CD4-positive, alpha-beta T cell (primary cell): Measurements from ENCODE around the gene CFAP57. TPM values are rescaled to one million over a fixed set of nuclear protein-coding genes. Genes with fewer than 3 reads are reported as not detected.
A peak's percentile ranks its signal among the peaks of the same experiment; 100 is the strongest.

Experiments used
- ATAC-seq: fragments of 200-7000 bp; cut with Tn5 transposase; one replicate; pipeline ENCODE4 v1.10.0; 2022; ENCODE audit warnings: mild to moderate bottlenecking; ENCODE audit not compliant: poor library complexity
- CTCF ChIA-PET: fragments of 350-600 bp; sonication (Branson Sonifier 250); formaldehyde crosslinking; loops from one replicate; lab custom pipeline; 2021; ENCODE audit warnings: antibody characterized with exemption, inconsistent platforms; lab: Charles Lee
- POLR2A ChIA-PET: fragments of 350-600 bp; sonication (Branson Sonifier 250); formaldehyde crosslinking; loops from one replicate; lab custom pipeline; 2021; ENCODE audit warnings: antibody characterized with exemption, inconsistent platforms; lab: Charles Lee
- DNase-seq, 14 experiments: peaks; one replicate each; pipeline ENCODE4 v3.0.0-alpha.2; 2013 to 2020; ENCODE audit warnings: mixed read lengths in 2 of 14
- H3K27ac ChIP-seq, 2 donors: one replicate each; pipeline versions ENCODE4 v1.5.1 to v1.7.0; 2013; ENCODE audit warnings: low read length in 2 of 2, low read depth in 1 of 2, mild to moderate bottlenecking in 1 of 2
- H3K27me3 ChIP-seq, 2 experiments: 1 replicate in 1 of 2; 2 replicates in 1 of 2; pipeline versions ENCODE4 v1.6.1 to v1.7.0; 2013; ENCODE audit warnings: low read length in 2 of 2, control low read depth in 1 of 2, mild to moderate bottlenecking in 1 of 2, moderate library complexity in 1 of 2; ENCODE audit not compliant: insufficient read depth in 2 of 2, control insufficient read depth in 1 of 2
- H3K36me3 ChIP-seq: one replicate; pipeline ENCODE4 v1.6.1; 2013; ENCODE audit warnings: low read length, control low read depth; ENCODE audit not compliant: insufficient read depth
- H3K4me1 ChIP-seq: one replicate; pipeline ENCODE4 v1.6.1; 2013; ENCODE audit warnings: low read length, control low read depth; ENCODE audit not compliant: insufficient read depth
- H3K4me3 ChIP-seq: one replicate; pipeline ENCODE4 v1.5.1; 2013; ENCODE audit warnings: mild to moderate bottlenecking, low read length, moderate library complexity
- H3K9me3 ChIP-seq, 2 experiments: 1 replicate in 1 of 2; 2 replicates in 1 of 2; pipeline versions ENCODE4 v1.6.1 to v1.7.0; 2013; ENCODE audit warnings: low read length in 2 of 2, mild to moderate bottlenecking in 2 of 2, control low read depth in 1 of 2, moderate library complexity in 1 of 2; ENCODE audit not compliant: control insufficient read depth in 1 of 2, insufficient read depth in 1 of 2
- H3K27ac Mint-ChIP-seq: one replicate; pipeline ENCODE4 v1.8.0; 2020; ENCODE audit warnings: mixed read lengths
- H3K27me3 Mint-ChIP-seq: one replicate; pipeline ENCODE4 v1.8.0; 2021; ENCODE audit warnings: mixed read lengths
- H3K36me3 Mint-ChIP-seq: one replicate; pipeline ENCODE4 v1.8.0; 2021; ENCODE audit warnings: low read depth, mixed read lengths
- H3K4me1 Mint-ChIP-seq: one replicate; pipeline ENCODE4 v1.8.0; 2021; ENCODE audit warnings: low read depth, mixed read lengths
- H3K4me3 Mint-ChIP-seq: one replicate; pipeline ENCODE4 v1.8.0; 2020; ENCODE audit warnings: mild to moderate bottlenecking, mixed read lengths
- H3K9me3 Mint-ChIP-seq: one replicate; pipeline ENCODE4 v1.8.0; 2020; ENCODE audit warnings: mixed read lengths
- intact Hi-C, 2 experiments: fragments of 100-400 bp; cut with DNase I in 1 of 2; cut with micrococcal nuclease in 1 of 2; formaldehyde crosslinking; loops; one replicate each; pipeline versions ENCODE4 v1.15.1 to v1.9.0; 2023 to 2025; cut with DNase I, micrococcal nuclease
- total RNA-seq, 174 experiments: library from RNA in 2 of 174; stranded (reverse) in 2 of 174; gene quantifications; one replicate each; pipeline ENCODE4 v1.2.3 and lab custom pipeline; 2021 to 2026
- TF ChIP-seq, protein P1 (sequence below): fragments of 200-600 bp; IDR thresholded peaks from one replicate; pipeline ENCODE4 v1.8.0; 2022; ENCODE audit warnings: antibody characterized with exemption, mild to moderate bottlenecking

Gene CFAP57
- total RNA-seq, 2 experiments from 2014 or later, result not detected

DNA sequence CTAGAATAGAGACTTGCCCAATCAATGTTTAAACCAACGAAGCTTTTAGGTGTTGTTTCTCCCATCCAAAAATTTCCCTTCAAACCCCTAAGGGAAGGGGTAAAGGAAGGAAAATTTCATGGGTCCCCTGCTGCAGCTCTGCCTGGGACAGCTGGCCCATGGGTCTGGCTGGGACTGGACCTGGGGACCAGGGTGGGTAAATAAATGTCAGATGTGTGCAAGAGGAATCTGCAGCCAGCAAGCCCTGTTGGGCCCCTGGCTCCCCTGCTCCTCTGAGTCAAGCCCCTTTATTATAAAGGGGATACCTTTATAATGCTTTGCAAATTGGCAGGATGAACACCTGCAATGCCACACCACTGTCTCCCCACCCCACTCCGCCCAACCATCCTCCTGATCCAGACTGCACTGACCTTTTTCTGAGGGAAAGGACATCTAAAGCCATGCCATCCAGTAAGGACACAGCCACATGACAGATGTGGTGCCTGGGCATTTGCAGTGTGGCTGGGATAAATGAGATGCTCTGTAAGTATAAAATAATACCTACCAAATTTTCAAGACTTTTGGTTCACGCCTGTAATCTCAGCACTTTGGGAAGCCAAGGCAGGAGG lies 95.8 kb downstream of the CFAP57 start:
- H3K9me3 ChIP-seq, result peaks cover 0 to under 1% of the 10 kb centered on the region in 2 experiments
- H3K27ac ChIP-seq, result no peak overlapping the region
- POLR2A ChIA-PET, result no interaction called here
- DNase-seq (no peak), ATAC-seq (no peak)
- no peak overlapping the region for H3K4me3 Mint-ChIP-seq
- no peak overlapping the region for H3K4me3 ChIP-seq
- H3K27me3 ChIP-seq, result peaks cover 0 to 12% of the 10 kb centered on the region in 2 experiments
- no peaks in the 10 kb centered on the region for H3K36me3 Mint-ChIP-seq
- no peak overlapping the region for H3K27ac Mint-ChIP-seq
- H3K36me3 ChIP-seq, result no peaks in the 10 kb centered on the region
- peaks cover 11% of the 10 kb centered on the region for H3K4me1 ChIP-seq
- peaks cover 22% of the 10 kb centered on the region for H3K27me3 Mint-ChIP-seq
- TF ChIP-seq, protein P1, sequence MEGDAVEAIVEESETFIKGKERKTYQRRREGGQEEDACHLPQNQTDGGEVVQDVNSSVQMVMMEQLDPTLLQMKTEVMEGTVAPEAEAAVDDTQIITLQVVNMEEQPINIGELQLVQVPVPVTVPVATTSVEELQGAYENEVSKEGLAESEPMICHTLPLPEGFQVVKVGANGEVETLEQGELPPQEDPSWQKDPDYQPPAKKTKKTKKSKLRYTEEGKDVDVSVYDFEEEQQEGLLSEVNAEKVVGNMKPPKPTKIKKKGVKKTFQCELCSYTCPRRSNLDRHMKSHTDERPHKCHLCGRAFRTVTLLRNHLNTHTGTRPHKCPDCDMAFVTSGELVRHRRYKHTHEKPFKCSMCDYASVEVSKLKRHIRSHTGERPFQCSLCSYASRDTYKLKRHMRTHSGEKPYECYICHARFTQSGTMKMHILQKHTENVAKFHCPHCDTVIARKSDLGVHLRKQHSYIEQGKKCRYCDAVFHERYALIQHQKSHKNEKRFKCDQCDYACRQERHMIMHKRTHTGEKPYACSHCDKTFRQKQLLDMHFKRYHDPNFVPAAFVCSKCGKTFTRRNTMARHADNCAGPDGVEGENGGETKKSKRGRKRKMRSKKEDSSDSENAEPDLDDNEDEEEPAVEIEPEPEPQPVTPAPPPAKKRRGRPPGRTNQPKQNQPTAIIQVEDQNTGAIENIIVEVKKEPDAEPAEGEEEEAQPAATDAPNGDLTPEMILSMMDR, result no peak
- intact Hi-C loops, result no loop called here
- peaks cover 2% of the 10 kb centered on the region for H3K9me3 Mint-ChIP-seq
- H3K4me1 Mint-ChIP-seq, result peaks cover 24% of the 10 kb centered on the region
- CTCF ChIA-PET, result no interaction called here

DNA sequence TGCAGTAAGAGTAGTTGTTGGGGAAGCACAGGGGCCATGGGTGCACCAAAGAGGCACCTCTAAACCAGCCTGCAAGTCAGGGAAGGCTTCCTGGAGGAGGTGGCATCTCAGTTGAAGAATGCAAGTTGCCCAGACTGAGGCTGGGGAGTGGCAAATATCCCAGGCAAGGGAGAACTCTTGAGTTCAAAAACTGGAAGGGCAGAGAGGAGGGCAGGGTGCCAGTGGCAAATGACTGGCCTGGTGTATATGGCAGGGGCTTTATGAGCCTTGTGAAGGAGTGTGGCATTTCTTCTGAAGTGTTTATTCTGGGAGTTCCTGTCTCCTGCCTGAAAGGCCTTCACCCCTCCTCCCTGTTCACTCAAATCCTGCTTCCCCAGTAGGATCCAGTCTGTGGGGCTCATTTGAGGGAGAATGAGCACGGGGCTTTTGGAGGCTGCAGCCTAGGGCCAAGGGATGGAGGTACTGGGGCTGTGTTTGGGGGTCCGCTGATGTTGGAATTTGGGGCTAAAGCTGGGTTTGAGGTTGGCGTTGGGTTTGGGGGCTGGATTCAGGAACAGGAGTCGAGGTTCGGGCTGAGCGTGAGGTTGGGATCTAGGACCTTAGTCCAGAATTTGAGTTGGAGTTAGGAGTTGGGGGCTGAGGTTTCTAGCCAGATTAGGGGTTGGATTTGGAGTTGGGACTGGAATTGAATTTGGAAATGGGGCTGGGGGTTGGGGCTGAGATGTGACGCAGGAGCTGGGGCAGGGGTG lies 97.7 kb downstream of the CFAP57 start, which contains the start of gene TMEM125:
Gene TMEM125, plus strand, starts transcription at position 357 of the 749 bp plus-strand sequence. CDS start 2,740 bp downstream, outside the sequence.
- H3K9me3 ChIP-seq, result peaks cover 0 to 7% of the 10 kb centered on the region in 2 experiments
- no peak within 1 kb of the TSS for H3K27ac ChIP-seq
- DNase-seq (no peak), ATAC-seq (no peak)
- intact Hi-C loops, result no loop called here
- ChIA-PET POLR2A (no interaction called here), CTCF (no interaction called here)
- peaks cover 32% of the 10 kb centered on the region for H3K4me1 Mint-ChIP-seq
- H3K36me3 Mint-ChIP-seq, result no peaks in the 10 kb centered on the region
- TF ChIP-seq, protein P1, result no peak
- H3K27ac Mint-ChIP-seq, result no peak within 1 kb of the TSS
- H3K27me3 ChIP-seq, result peaks cover 0 to 12% of the 10 kb centered on the region in 2 experiments
- peaks cover 2% of the 10 kb centered on the region for H3K9me3 Mint-ChIP-seq
- H3K4me1 ChIP-seq, result peaks cover 21% of the 10 kb centered on the region
- no peak within 1 kb of the TSS for H3K4me3 ChIP-seq
- peak within 1 kb of the TSS; percentile 42 for H3K4me3 Mint-ChIP-seq
- H3K27me3 Mint-ChIP-seq, result peaks cover 22% of the 10 kb centered on the region
- H3K36me3 ChIP-seq, result no peaks in the 10 kb centered on the region

DNA sequence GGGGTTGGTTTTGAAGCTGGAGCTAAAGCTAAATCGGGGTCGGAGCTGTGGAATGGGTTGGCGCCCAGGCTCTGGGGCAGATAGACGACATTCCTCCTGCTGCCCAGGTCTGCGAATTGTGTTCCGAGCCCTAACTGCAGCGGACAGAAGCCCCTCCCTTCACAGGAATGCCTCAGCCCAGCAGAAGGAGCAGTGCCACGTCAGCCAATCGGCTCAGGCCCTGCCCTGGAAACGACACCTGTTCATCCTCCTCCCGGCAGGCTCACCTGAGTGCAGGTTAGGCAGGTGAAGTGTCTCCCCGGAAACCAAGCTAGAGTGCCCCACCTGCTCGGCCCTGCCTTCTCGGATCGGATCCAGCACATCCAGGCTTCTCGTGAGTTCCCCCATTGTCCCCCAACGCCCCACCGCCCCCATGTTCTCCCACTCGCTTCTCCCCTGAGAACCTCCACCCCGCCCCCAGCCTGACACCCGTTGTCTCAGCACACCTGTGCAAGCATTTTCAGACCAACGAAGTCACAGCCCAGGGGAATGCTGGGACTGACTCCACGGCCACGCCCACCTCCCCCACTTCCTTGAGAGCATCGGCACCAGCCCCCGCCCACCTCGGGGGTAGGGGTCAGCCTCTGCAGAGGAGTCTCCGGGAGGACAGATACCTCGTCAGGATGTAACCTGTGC lies 98.4 kb downstream of the CFAP57 start:
- H3K27me3 ChIP-seq, result peaks cover 0 to 12% of the 10 kb centered on the region in 2 experiments
- ChIA-PET POLR2A (no interaction called here), CTCF (no interaction called here)
- DNase-seq, result peak in 4 of 14 experiments; percentile 7 to 35 (median 20)
- H3K27ac ChIP-seq, result no peak overlapping the region
- H3K9me3 ChIP-seq, result peaks cover 0 to 7% of the 10 kb centered on the region in 2 experiments
- TF ChIP-seq, protein P1, result no peak
- Mint-ChIP-seq H3K4me3 (peak overlapping the region; percentile 42), H3K27me3 (peaks cover 22% of the 10 kb centered on the region), H3K36me3 (no peaks in the 10 kb centered on the region), H3K4me1 (peaks cover 38% of the 10 kb centered on the region), H3K9me3 (peaks cover 2% of the 10 kb centered on the region), H3K27ac (no peak overlapping the region)
- no peak for ATAC-seq
- peaks cover 24% of the 10 kb centered on the region for H3K4me1 ChIP-seq
- H3K36me3 ChIP-seq, result no peaks in the 10 kb centered on the region
- H3K4me3 ChIP-seq, result no peak overlapping the region
- intact Hi-C loops, result no loop called here
